OCI-LY1 (cell line): ENCODE data around the gene HES5.

Source experiments
- H2AFZ ChIP-seq: fragments of 200-600 bp; sonication (generic), shearing (Covaris generic); 2 replicates; pipeline ENCODE4 v1.6.0; 2014; ENCODE audit warnings: antibody characterized with exemption, mild to moderate bottlenecking, low read length
- H3F3A ChIP-seq: fragments of 200-600 bp; sonication (generic), shearing (Covaris generic); 2 replicates; pipeline ENCODE4 v1.6.0; 2014; ENCODE audit warnings: mild to moderate bottlenecking, antibody characterized with exemption, low read length, moderate library complexity; ENCODE audit not compliant: insufficient read depth
- H3K27ac ChIP-seq: fragments of 200-600 bp; sonication (generic); 2 replicates; pipeline ENCODE4 v1.5.1; 2014; ENCODE audit warnings: low read length, mixed run types, mild to moderate bottlenecking, low read depth; ENCODE audit not compliant: poor library complexity, severe bottlenecking
- H3K27me3 ChIP-seq: fragments of 200-600 bp; sonication (generic); 2 replicates; pipeline ENCODE4 v1.6.0; 2014; ENCODE audit warnings: antibody characterized with exemption, mild to moderate bottlenecking, low read length, moderate library complexity; ENCODE audit not compliant: insufficient read depth
- H3K36me3 ChIP-seq: fragments of 200-600 bp; sonication (generic); 2 replicates; pipeline ENCODE4 v1.6.1; 2014; ENCODE audit warnings: mild to moderate bottlenecking, antibody characterized with exemption, low read length, moderate library complexity, mixed read lengths; ENCODE audit not compliant: insufficient read depth
- H3K4me1 ChIP-seq: fragments of 200-600 bp; sonication (generic); 2 replicates; pipeline ENCODE4 v1.5.1; 2014; ENCODE audit warnings: mild to moderate bottlenecking, low read length, moderate library complexity; ENCODE audit not compliant: insufficient read depth, severe bottlenecking
- H3K4me2 ChIP-seq: fragments of 200-600 bp; sonication (generic), shearing (Covaris generic); 2 replicates; pipeline ENCODE4 v1.6.1; 2014; ENCODE audit warnings: low read length
- H3K4me3 ChIP-seq: fragments of 200-600 bp; sonication (generic); 2 replicates; pipeline ENCODE4 v1.5.1; 2014; ENCODE audit warnings: low read length, low read depth, mild to moderate bottlenecking, mixed read lengths; ENCODE audit not compliant: poor library complexity, severe bottlenecking
- H3K79me2 ChIP-seq: fragments of 200-600 bp; shearing (Covaris generic); 2 replicates; pipeline ENCODE4 v1.6.1; 2016; ENCODE audit warnings: mixed run types, low read length, mixed read lengths; ENCODE audit not compliant: insufficient read depth
- H3K9ac ChIP-seq: fragments of 200-600 bp; sonication (generic), shearing (Covaris generic); 2 replicates; pipeline ENCODE4 v1.6.1; 2014; ENCODE audit warnings: mild to moderate bottlenecking, low read length, mixed read lengths
- H3K9me2 ChIP-seq: fragments of 200-600 bp; sonication (generic), shearing (Covaris generic); 2 replicates; pipeline ENCODE4 v1.6.1; 2014; ENCODE audit warnings: low read depth, mild to moderate bottlenecking, low read length, mixed read lengths
- H3K9me3 ChIP-seq: fragments of 200-600 bp; shearing (Covaris generic); 2 replicates; pipeline ENCODE4 v1.6.1; 2014; ENCODE audit warnings: low read length, mixed read lengths
- H4K20me1 ChIP-seq: fragments of 200-600 bp; sonication (generic), shearing (Covaris generic); 2 replicates; pipeline ENCODE4 v1.6.0; 2016; ENCODE audit warnings: mild to moderate bottlenecking, low read length; ENCODE audit not compliant: insufficient read depth
- EZH2 ChIP-seq: fragments of 200-600 bp; sonication (generic), shearing (Covaris generic); IDR thresholded peaks from 2 replicates; pipeline ENCODE4 v1.8.0; 2017; ENCODE audit warnings: borderline replicate concordance, mixed run types, mild to moderate bottlenecking, antibody characterized with exemption, low read length, moderate library complexity, mixed read lengths
- TF ChIP-seq, protein P1 (sequence below): fragments of 200-600 bp; sonication (generic), shearing (Covaris generic); IDR thresholded peaks from 2 replicates; pipeline ENCODE4 v1.5.1; 2017; ENCODE audit warnings: mild to moderate bottlenecking, antibody characterized with exemption, low read length, moderate library complexity, mixed read lengths

The HES5 gene

DNA sequence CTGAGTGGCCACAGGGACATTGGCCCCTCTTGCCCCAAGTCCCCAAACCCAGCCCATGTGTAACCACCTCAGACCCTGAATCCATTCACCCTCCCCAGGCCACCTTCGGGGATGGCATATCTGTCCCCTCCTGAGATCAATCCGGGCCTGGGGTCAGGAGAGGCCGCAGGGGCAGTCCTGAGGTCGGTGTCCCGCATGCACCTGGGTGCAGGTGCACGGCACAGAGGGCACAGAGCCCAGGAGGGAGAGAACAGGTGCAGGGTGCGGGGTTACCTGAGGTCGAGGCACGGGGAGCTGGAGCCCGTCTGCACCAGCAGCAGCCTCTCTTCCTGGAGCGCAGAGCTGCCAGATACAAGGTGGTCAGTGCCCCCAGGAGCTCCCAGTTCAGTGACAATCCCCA lies 20.5 kb downstream of the HES5 start:
- Histone ChIP-seq H3K4me3 (no peak overlapping the region), H3K9ac (no peak overlapping the region), H3K9me3 (no peaks in the 10 kb centered on the region), H3F3A (no peaks in the 10 kb centered on the region), H3K4me1 (no peaks in the 10 kb centered on the region), H3K27me3 (no peaks in the 10 kb centered on the region), H3K36me3 (peaks cover 64% of the 10 kb centered on the region), H2AFZ (no peak overlapping the region), H4K20me1 (no peaks in the 10 kb centered on the region), H3K4me2 (no peak overlapping the region), H3K9me2 (no peaks in the 10 kb centered on the region), H3K79me2 (no peaks in the 10 kb centered on the region), H3K27ac (no peak overlapping the region)
- TF ChIP-seq, protein P1, sequence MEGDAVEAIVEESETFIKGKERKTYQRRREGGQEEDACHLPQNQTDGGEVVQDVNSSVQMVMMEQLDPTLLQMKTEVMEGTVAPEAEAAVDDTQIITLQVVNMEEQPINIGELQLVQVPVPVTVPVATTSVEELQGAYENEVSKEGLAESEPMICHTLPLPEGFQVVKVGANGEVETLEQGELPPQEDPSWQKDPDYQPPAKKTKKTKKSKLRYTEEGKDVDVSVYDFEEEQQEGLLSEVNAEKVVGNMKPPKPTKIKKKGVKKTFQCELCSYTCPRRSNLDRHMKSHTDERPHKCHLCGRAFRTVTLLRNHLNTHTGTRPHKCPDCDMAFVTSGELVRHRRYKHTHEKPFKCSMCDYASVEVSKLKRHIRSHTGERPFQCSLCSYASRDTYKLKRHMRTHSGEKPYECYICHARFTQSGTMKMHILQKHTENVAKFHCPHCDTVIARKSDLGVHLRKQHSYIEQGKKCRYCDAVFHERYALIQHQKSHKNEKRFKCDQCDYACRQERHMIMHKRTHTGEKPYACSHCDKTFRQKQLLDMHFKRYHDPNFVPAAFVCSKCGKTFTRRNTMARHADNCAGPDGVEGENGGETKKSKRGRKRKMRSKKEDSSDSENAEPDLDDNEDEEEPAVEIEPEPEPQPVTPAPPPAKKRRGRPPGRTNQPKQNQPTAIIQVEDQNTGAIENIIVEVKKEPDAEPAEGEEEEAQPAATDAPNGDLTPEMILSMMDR, result no peak
- no peak for TF ChIP-seq EZH2

DNA sequence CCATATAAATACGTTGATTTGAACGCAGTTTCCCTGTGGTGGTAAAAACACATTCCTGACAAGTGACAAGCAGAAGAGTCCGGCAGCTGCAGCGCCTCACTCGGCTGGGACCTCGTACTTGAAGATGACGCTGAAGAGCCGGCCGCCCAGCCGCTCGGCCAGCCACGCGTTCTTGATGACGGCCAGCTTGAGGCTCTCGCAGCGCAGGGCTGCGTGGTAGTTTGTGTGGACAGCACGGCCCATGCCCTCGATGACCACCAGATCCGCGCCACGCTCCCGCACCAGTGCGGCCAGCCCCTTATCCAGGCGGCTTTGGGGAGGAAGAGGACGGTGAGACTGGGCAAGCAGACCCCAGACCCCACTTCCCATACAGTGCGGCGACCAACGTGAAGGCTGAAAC lies 21.3 kb downstream of the HES5 start:
- Histone ChIP-seq H3F3A (no peaks in the 10 kb centered on the region), H3K9ac (no peak overlapping the region), H3K9me2 (no peaks in the 10 kb centered on the region), H3K27me3 (no peaks in the 10 kb centered on the region), H3K36me3 (peaks cover 59% of the 10 kb centered on the region), H3K27ac (no peak overlapping the region), H2AFZ (no peak overlapping the region), H3K4me1 (no peaks in the 10 kb centered on the region), H3K4me2 (no peak overlapping the region), H3K9me3 (no peaks in the 10 kb centered on the region), H3K79me2 (no peaks in the 10 kb centered on the region), H3K4me3 (no peak overlapping the region), H4K20me1 (no peaks in the 10 kb centered on the region)
- no peak for TF ChIP-seq EZH2
- TF ChIP-seq, protein P1, result no peak

DNA sequence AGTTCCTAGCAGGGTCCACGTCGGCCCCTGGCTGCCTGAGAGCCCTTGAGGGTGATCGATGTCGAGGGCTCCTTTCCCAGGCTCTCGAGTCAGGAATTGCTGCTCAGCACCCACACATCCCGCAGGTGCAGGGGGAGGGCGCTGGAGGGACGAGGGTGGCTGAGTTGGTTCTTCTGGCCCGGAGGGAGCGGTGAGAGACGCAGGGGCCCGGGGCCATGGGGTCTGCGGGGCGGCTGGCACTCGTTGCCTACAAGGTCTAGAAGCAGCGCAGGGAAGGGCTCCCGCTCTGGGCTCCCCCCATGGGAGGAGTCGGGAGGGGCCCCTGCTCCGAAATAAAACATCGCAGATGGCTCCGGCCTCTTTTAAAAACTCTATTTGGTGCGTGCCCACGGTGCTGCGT lies 21.9 kb downstream of the HES5 start:
- H3K36me3 ChIP-seq, result peaks cover 54% of the 10 kb centered on the region

More for the DNA sequence above, 21.9 kb downstream of the HES5 start:
- H3F3A ChIP-seq, result no peaks in the 10 kb centered on the region
- TF ChIP-seq EZH2, result no peak
- TF ChIP-seq, protein P1, result no peak
- no peak overlapping the region for H3K4me3 ChIP-seq
- no peaks in the 10 kb centered on the region for H3K9me3 ChIP-seq
- H3K27ac ChIP-seq, result no peak overlapping the region
- H3K79me2 ChIP-seq, result no peaks in the 10 kb centered on the region
- no peak overlapping the region for H3K9ac ChIP-seq
- no peaks in the 10 kb centered on the region for H3K4me1 ChIP-seq
- no peak overlapping the region for H2AFZ ChIP-seq
- no peaks in the 10 kb centered on the region for H4K20me1 ChIP-seq
- H3K27me3 ChIP-seq, result peaks cover 1% of the 10 kb centered on the region; the same call in 1 of the 2 replicates
- no peaks in the 10 kb centered on the region for H3K9me2 ChIP-seq
- no peak overlapping the region for H3K4me2 ChIP-seq
